ENCODE data around the gene RBM23.

Gene RBM23

GRCh38 chr14:22905627-22906026 is 13.3 kb downstream of the RBM23 start:
- H3F3A ChIP-seq (ENCODE audit: insufficient read depth, low read length) = no peaks in the 10 kb centered on the region
- TF ChIP-seq, protein P1, sequence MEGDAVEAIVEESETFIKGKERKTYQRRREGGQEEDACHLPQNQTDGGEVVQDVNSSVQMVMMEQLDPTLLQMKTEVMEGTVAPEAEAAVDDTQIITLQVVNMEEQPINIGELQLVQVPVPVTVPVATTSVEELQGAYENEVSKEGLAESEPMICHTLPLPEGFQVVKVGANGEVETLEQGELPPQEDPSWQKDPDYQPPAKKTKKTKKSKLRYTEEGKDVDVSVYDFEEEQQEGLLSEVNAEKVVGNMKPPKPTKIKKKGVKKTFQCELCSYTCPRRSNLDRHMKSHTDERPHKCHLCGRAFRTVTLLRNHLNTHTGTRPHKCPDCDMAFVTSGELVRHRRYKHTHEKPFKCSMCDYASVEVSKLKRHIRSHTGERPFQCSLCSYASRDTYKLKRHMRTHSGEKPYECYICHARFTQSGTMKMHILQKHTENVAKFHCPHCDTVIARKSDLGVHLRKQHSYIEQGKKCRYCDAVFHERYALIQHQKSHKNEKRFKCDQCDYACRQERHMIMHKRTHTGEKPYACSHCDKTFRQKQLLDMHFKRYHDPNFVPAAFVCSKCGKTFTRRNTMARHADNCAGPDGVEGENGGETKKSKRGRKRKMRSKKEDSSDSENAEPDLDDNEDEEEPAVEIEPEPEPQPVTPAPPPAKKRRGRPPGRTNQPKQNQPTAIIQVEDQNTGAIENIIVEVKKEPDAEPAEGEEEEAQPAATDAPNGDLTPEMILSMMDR (IDR thresholded peaks at IDR 0.05; ENCODE audit: low read length) = no peak
- no peak for TF ChIP-seq EZH2 (IDR thresholded peaks at IDR 0.05; ENCODE audit: borderline replicate concordance, low read length)
- H3K4me3 ChIP-seq (ENCODE audit: low read depth, low read length, poor library complexity, severe bottlenecking) = no peak overlapping the region
- H3K27me3 ChIP-seq (ENCODE audit: insufficient read depth, low read length) = no peaks in the 10 kb centered on the region
- no peaks in the 10 kb centered on the region for H3K9me3 ChIP-seq (ENCODE audit: low read length)
- no peak overlapping the region for H2AFZ ChIP-seq (ENCODE audit: low read length)
- H3K9ac ChIP-seq (ENCODE audit: low read length) = no peak overlapping the region
- no peaks in the 10 kb centered on the region for H3K4me1 ChIP-seq (ENCODE audit: insufficient read depth, low read length, severe bottlenecking)
- H3K4me2 ChIP-seq (ENCODE audit: low read length) = no peak overlapping the region
- no peaks in the 10 kb centered on the region for H3K9me2 ChIP-seq (ENCODE audit: low read depth, low read length)
- H4K20me1 ChIP-seq (ENCODE audit: insufficient read depth, low read length) = no peaks in the 10 kb centered on the region
- H3K36me3 ChIP-seq (ENCODE audit: insufficient read depth, low read length) = peaks cover 92% of the 10 kb centered on the region
- no peak overlapping the region for H3K27ac ChIP-seq (ENCODE audit: low read depth, low read length, poor library complexity, severe bottlenecking)
- no peaks in the 10 kb centered on the region for H3K79me2 ChIP-seq (ENCODE audit: insufficient read depth, low read length)

- Histone ChIP-seq H3K4me2 (ENCODE audit: low read length) (no peak overlapping the region), H3K9me2 (ENCODE audit: low read depth, low read length) (no peaks in the 10 kb centered on the region), H3K27me3 (ENCODE audit: insufficient read depth, low read length) (no peaks in the 10 kb centered on the region), H3K36me3 (ENCODE audit: insufficient read depth, low read length) (peaks cover 94% of the 10 kb centered on the region), H3K4me3 (ENCODE audit: low read depth, low read length, poor library complexity, severe bottlenecking) (no peak overlapping the region), H3F3A (ENCODE audit: insufficient read depth, low read length) (no peaks in the 10 kb centered on the region), H3K27ac (ENCODE audit: low read depth, low read length, poor library complexity, severe bottlenecking) (no peak overlapping the region), H3K79me2 (ENCODE audit: insufficient read depth, low read length) (no peaks in the 10 kb centered on the region), H3K4me1 (ENCODE audit: insufficient read depth, low read length, severe bottlenecking) (no peaks in the 10 kb centered on the region), H2AFZ (ENCODE audit: low read length) (no peak overlapping the region), H4K20me1 (ENCODE audit: insufficient read depth, low read length) (no peaks in the 10 kb centered on the region), H3K9me3 (ENCODE audit: low read length) (no peaks in the 10 kb centered on the region), H3K9ac (ENCODE audit: low read length) (no peak overlapping the region)
- TF ChIP-seq, protein P1 (IDR thresholded peaks at IDR 0.05; ENCODE audit: low read length) = no peak
- no peak for TF ChIP-seq EZH2 (IDR thresholded peaks at IDR 0.05; ENCODE audit: borderline replicate concordance, low read length)
Observed at GRCh38 chr14:22903742-22904087, 15.2 kb downstream of the RBM23 start.

- Histone ChIP-seq H3K4me3 (ENCODE audit: low read depth, low read length, poor library complexity, severe bottlenecking) (no peak overlapping the region), H3K9me2 (ENCODE audit: low read depth, low read length) (no peaks in the 10 kb centered on the region), H3K79me2 (ENCODE audit: insufficient read depth, low read length) (no peaks in the 10 kb centered on the region), H3K4me1 (ENCODE audit: insufficient read depth, low read length, severe bottlenecking) (no peaks in the 10 kb centered on the region), H3K4me2 (ENCODE audit: low read length) (no peak overlapping the region), H3F3A (ENCODE audit: insufficient read depth, low read length) (no peaks in the 10 kb centered on the region), H3K27me3 (ENCODE audit: insufficient read depth, low read length) (no peaks in the 10 kb centered on the region), H3K27ac (ENCODE audit: low read depth, low read length, poor library complexity, severe bottlenecking) (no peak overlapping the region), H4K20me1 (ENCODE audit: insufficient read depth, low read length) (no peaks in the 10 kb centered on the region), H3K9ac (ENCODE audit: low read length) (no peak overlapping the region), H2AFZ (ENCODE audit: low read length) (no peak overlapping the region), H3K36me3 (ENCODE audit: insufficient read depth, low read length) (peaks cover 89% of the 10 kb centered on the region), H3K9me3 (ENCODE audit: low read length) (no peaks in the 10 kb centered on the region)
- no peak for TF ChIP-seq EZH2 (IDR thresholded peaks at IDR 0.05; ENCODE audit: borderline replicate concordance, low read length)
- TF ChIP-seq, protein P1 (IDR thresholded peaks at IDR 0.05; ENCODE audit: low read length) = no peak
Observed at GRCh38 chr14:22901799-22902198, 17.1 kb downstream of the RBM23 start.
